H1 (cell line): ENCODE results near the gene LOXHD1. TPM values are rescaled to one million over a fixed set of nuclear protein-coding genes. Genes with fewer than 3 reads are reported as not detected.

Experiments
- CTCF ChIA-PET: fragments of 300-600 bp; sonication (Branson Sonifier 250); formaldehyde crosslinking; loops from one replicate; lab custom pipeline; 2021; ENCODE audit not compliant: partially characterized antibody; lab: Charles Lee
- POLR2A ChIA-PET: fragments of 300-600 bp; sonication (Branson Sonifier 250); formaldehyde crosslinking; loops from one replicate; lab custom pipeline; 2021; ENCODE audit warnings: inconsistent platforms; ENCODE audit not compliant: partially characterized antibody; lab: Charles Lee
- DNase-seq, 2 experiments: peaks; one replicate each; pipeline versions ENCODE4 v3.0.0 to v3.0.0-alpha.2; 2010 to 2022; ENCODE audit warnings: low spot score in 2 of 2, low read depth in 1 of 2, mixed read lengths in 1 of 2
- FAIRE-seq: peaks from 2 replicates; lab custom pipeline; 2011; peaks lifted over from hg19 to GRCh38; lab: Jason Lieb, UNC
- H2AFZ ChIP-seq: 2 replicates; pipeline ENCODE4 v1.8.1; 2012; ENCODE audit warnings: low read length, inconsistent platforms
- H2AK5ac ChIP-seq: 2 replicates; pipeline ENCODE4 v1.6.1; 2013; ENCODE audit warnings: low read depth, low read length
- H2BK120ac ChIP-seq: replicated peaks from 2 replicates; pipeline ENCODE3; 2013; ENCODE audit warnings: low read depth, low read length, inconsistent platforms
- H2BK12ac ChIP-seq: 2 replicates; pipeline ENCODE4 v1.6.1; 2013; ENCODE audit warnings: low read depth, low read length
- H2BK15ac ChIP-seq: 2 replicates; pipeline ENCODE4 v1.6.1; 2013; ENCODE audit warnings: low read length
- H2BK20ac ChIP-seq: 2 replicates; pipeline ENCODE4 v1.6.1; 2013; ENCODE audit warnings: low read length
- H2BK5ac ChIP-seq: 2 replicates; pipeline ENCODE4 v1.6.1; 2013; ENCODE audit warnings: low read depth, low read length
- H3K14ac ChIP-seq: 2 replicates; pipeline ENCODE4 v1.6.1; 2013; ENCODE audit warnings: inconsistent platforms; ENCODE audit not compliant: insufficient read length
- H3K18ac ChIP-seq: 2 replicates; pipeline ENCODE4 v1.6.1; 2013; ENCODE audit warnings: low read length; ENCODE audit errors: extremely low read depth
- H3K23ac ChIP-seq: 2 replicates; pipeline ENCODE4 v1.6.1; 2013; ENCODE audit warnings: inconsistent platforms; ENCODE audit not compliant: insufficient read length
- H3K23me2 ChIP-seq: 2 replicates; pipeline ENCODE4 v1.6.1; 2013; ENCODE audit warnings: low read depth, low read length
- H3K27ac ChIP-seq: 2 replicates; pipeline ENCODE4 v1.6.1; 2011; ENCODE audit warnings: low read depth, low read length, inconsistent platforms
- H3K27me3 ChIP-seq, 4 experiments: replicated peaks in 1 of 4; 1 replicate in 1 of 4; 2 replicates in 3 of 4; pipeline versions ENCODE4 v1.6.1 to v1.8.1; 2011 to 2013; ENCODE audit warnings: low read length in 3 of 4, mild to moderate bottlenecking in 3 of 4, inconsistent platforms in 2 of 4, mixed read lengths in 2 of 4, moderate library complexity in 1 of 4; ENCODE audit not compliant: control insufficient read depth in 3 of 4, insufficient read depth in 3 of 4; ENCODE audit errors: extremely low read depth in 1 of 4
- H3K36me3 ChIP-seq, 4 experiments: 2 replicates each; pipeline versions ENCODE4 v1.6.1 to v1.8.1; 2011 to 2013; ENCODE audit warnings: mild to moderate bottlenecking in 4 of 4, low read length in 3 of 4, moderate library complexity in 2 of 4, control low read depth in 1 of 4, inconsistent platforms in 1 of 4; ENCODE audit not compliant: insufficient read depth in 4 of 4, control insufficient read depth in 2 of 4
- H3K4ac ChIP-seq: replicated peaks from 2 replicates; pipeline ENCODE3; 2013; ENCODE audit warnings: low read length, low read depth, mixed read lengths, inconsistent platforms; ENCODE audit not compliant: insufficient read length
- H3K4me1 ChIP-seq, 4 experiments: replicated peaks in 1 of 4; 1 replicate in 1 of 4; 2 replicates in 3 of 4; pipeline versions ENCODE4 v1.6.1 to v1.8.1; 2011 to 2013; ENCODE audit warnings: low read length in 3 of 4, inconsistent platforms in 2 of 4, mixed read lengths in 1 of 4; ENCODE audit not compliant: insufficient read depth in 4 of 4, control insufficient read depth in 3 of 4
- H3K4me2 ChIP-seq, 2 experiments: 2 replicates each; pipeline versions ENCODE4 v1.6.1 to v1.8.1; 2011 to 2013; ENCODE audit warnings: low read depth in 2 of 2, low read length in 2 of 2, control low read depth in 1 of 2, inconsistent platforms in 1 of 2, mild to moderate bottlenecking in 1 of 2; ENCODE audit not compliant: insufficient read depth in 1 of 2
- H3K4me3 ChIP-seq, 4 experiments: fragments of 200-600, 300-600 bp in 1 of 4; sonication (generic), shearing (Covaris generic), sonication (Bioruptor Twin) in 1 of 4; 2 replicates each; pipeline versions ENCODE4 v1.5.1 to v1.8.1; 2011 to 2016; ENCODE audit warnings: low read length in 4 of 4, low read depth in 3 of 4, control low read depth in 2 of 4, inconsistent platforms in 2 of 4, mild to moderate bottlenecking in 2 of 4, mixed read lengths in 1 of 4, moderate library complexity in 1 of 4; ENCODE audit not compliant: insufficient read depth in 2 of 4; ENCODE audit errors: extremely low read depth in 1 of 4
- H3K56ac ChIP-seq: replicated peaks from 2 replicates; pipeline ENCODE3; 2013; ENCODE audit warnings: low read depth, mild to moderate bottlenecking, mixed read lengths, low read length, inconsistent platforms; ENCODE audit not compliant: insufficient read length
- H3K79me1 ChIP-seq: 2 replicates; pipeline ENCODE4 v1.6.1; 2013; ENCODE audit warnings: low read depth, low read length, control low read depth
- H3K79me2 ChIP-seq, 2 experiments: 2 replicates each; pipeline versions ENCODE4 v1.6.1 to v1.8.1; 2012 to 2013; ENCODE audit warnings: low read length in 2 of 2, mild to moderate bottlenecking in 2 of 2, inconsistent platforms in 1 of 2; ENCODE audit not compliant: insufficient read depth in 2 of 2, control insufficient read depth in 1 of 2
- H3K9ac ChIP-seq, 4 experiments: replicated peaks in 1 of 4; 1 replicate in 1 of 4; 2 replicates in 3 of 4; pipeline versions ENCODE4 v1.6.1 to v1.8.1; 2011 to 2013; ENCODE audit warnings: low read depth in 3 of 4, low read length in 3 of 4, control low read depth in 2 of 4, mild to moderate bottlenecking in 2 of 4, moderate library complexity in 2 of 4, inconsistent platforms in 1 of 4; ENCODE audit errors: extremely low read depth in 1 of 4
- H3K9me3 ChIP-seq, 2 experiments: 2 replicates each; pipeline versions ENCODE4 v1.6.1 to v1.8.1; 2012 to 2013; ENCODE audit warnings: mild to moderate bottlenecking in 2 of 2, moderate library complexity in 2 of 2, control low read depth in 1 of 2, inconsistent platforms in 1 of 2, low read depth in 1 of 2, low read length in 1 of 2, mixed read lengths in 1 of 2; ENCODE audit not compliant: insufficient read depth in 2 of 2
- H4K20me1 ChIP-seq, 2 experiments: replicated peaks in 1 of 2; 2 replicates each; pipeline versions ENCODE3 to v1.8.1; 2011 to 2013; ENCODE audit warnings: inconsistent platforms in 2 of 2, low read length in 2 of 2, mild to moderate bottlenecking in 1 of 2; ENCODE audit not compliant: insufficient read depth in 2 of 2, control insufficient read depth in 1 of 2
- H4K5ac ChIP-seq: 2 replicates; pipeline ENCODE4 v1.6.1; 2013; ENCODE audit warnings: low read length, low read depth, mixed read lengths, inconsistent platforms; ENCODE audit not compliant: insufficient read length
- H4K8ac ChIP-seq: 2 replicates; pipeline ENCODE4 v1.8.0; 2013; ENCODE audit warnings: mild to moderate bottlenecking, moderate library complexity, low read length, inconsistent platforms; ENCODE audit not compliant: insufficient read depth; ENCODE audit errors: extremely low read depth
- H4K91ac ChIP-seq: replicated peaks from 2 replicates; pipeline ENCODE3; 2013; ENCODE audit warnings: low read length, mixed read lengths, inconsistent platforms; ENCODE audit not compliant: insufficient read length
- CBX5 ChIP-seq: fragments of 300-800, 300-1000 bp; sonication (generic); IDR thresholded peaks from 2 replicates; pipeline ENCODE4 v1.7.1; 2016; ENCODE audit warnings: antibody characterized with exemption, low read length, low read depth
- EZH2 ChIP-seq: fragments of 200-600 bp; sonication (generic); IDR thresholded peaks from 2 replicates; pipeline ENCODE4 v1.7.1; 2012; ENCODE audit warnings: low read depth, mild to moderate bottlenecking, moderate library complexity, low read length, inconsistent platforms; ENCODE audit not compliant: severe bottlenecking
- HDAC2 ChIP-seq, 2 experiments: fragments of 300-600 bp in 1 of 2; sonication (generic) in 1 of 2; IDR thresholded peaks; 2 replicates each; pipeline ENCODE4 v1.6.1; 2011 to 2012; ENCODE audit warnings: low read depth in 2 of 2, low read length in 2 of 2, mild to moderate bottlenecking in 2 of 2, moderate library complexity in 2 of 2, borderline replicate concordance in 1 of 2, inconsistent platforms in 1 of 2
- KDM1A ChIP-seq: fragments of 200-600, 300-600 bp; sonication (generic); IDR thresholded peaks from 2 replicates; pipeline ENCODE4 v1.7.1; 2016; ENCODE audit warnings: mild to moderate bottlenecking, low read length, borderline replicate concordance
- NANOG ChIP-seq: IDR thresholded peaks from 2 replicates; pipeline ENCODE4 v1.6.1; 2011; ENCODE audit warnings: low read length, low read depth, mild to moderate bottlenecking, inconsistent platforms; ENCODE audit not compliant: insufficient read depth, poor library complexity, severe bottlenecking
- PHF8 ChIP-seq: fragments of 200-600 bp; sonication (generic); conservative IDR thresholded peaks from 2 replicates; pipeline ENCODE4 v1.7.1; 2012; ENCODE audit warnings: low read depth, mild to moderate bottlenecking, inconsistent platforms, low read length, moderate library complexity
- POLR2AphosphoS5 ChIP-seq: IDR thresholded peaks from 2 replicates; pipeline ENCODE4 v1.6.1; 2011; ENCODE audit warnings: low read depth, low read length
- RAD21 ChIP-seq, 2 experiments: IDR thresholded peaks in 1 of 2; conservative IDR thresholded peaks in 1 of 2; 2 replicates each; pipeline ENCODE4 v1.6.1; 2011; ENCODE audit warnings: low read depth in 2 of 2, low read length in 2 of 2, improper control_type of control experiment in 1 of 2, inconsistent platforms in 1 of 2, mild to moderate bottlenecking in 1 of 2, moderate library complexity in 1 of 2
- RXRA ChIP-seq: IDR thresholded peaks from 2 replicates; pipeline ENCODE4 v1.6.1; 2011; ENCODE audit warnings: low read depth, mild to moderate bottlenecking, low read length, moderate library complexity; ENCODE audit not compliant: insufficient read depth
- SP2 ChIP-seq: IDR thresholded peaks from 2 replicates; pipeline ENCODE4 v1.6.1; 2012; ENCODE audit warnings: mild to moderate bottlenecking, low read length, inconsistent platforms
- TAF7 ChIP-seq: optimal IDR thresholded peaks from 2 replicates; pipeline ENCODE3; 2011; ENCODE audit warnings: low read depth, mild to moderate bottlenecking, inconsistent platforms, low read length, moderate library complexity, borderline replicate concordance
- TBP ChIP-seq: IDR thresholded peaks from 2 replicates; pipeline ENCODE4 v1.6.1; 2011; ENCODE audit warnings: low read depth, low read length, improper control_type of control experiment
- ZNF274 ChIP-seq: IDR thresholded peaks from 2 replicates; pipeline ENCODE4 v1.7.0; 2012; ENCODE audit warnings: low read length, borderline replicate concordance; ENCODE audit errors: extremely low read depth
- WGBS, 2 experiments: shearing (Covaris generic) in 1 of 2; methylation state at CpG; one replicate each; pipeline versions ENCODE4 v1.1.6 to v1.1.7; 2013 to 2015; ENCODE audit warnings: low lambda C conversion rate in 2 of 2, mixed read lengths in 2 of 2, inconsistent platforms in 1 of 2, low coverage in 1 of 2, missing lambda C conversion rate in 1 of 2; ENCODE audit not compliant: insufficient replicate concordance in 2 of 2, insufficient coverage in 1 of 2, insufficient read length in 1 of 2; ENCODE audit errors: extremely low coverage in 1 of 2, missing lambda C conversion rate in 1 of 2; 5-methylcytosine and 5-hydroxymethylcytosine counted together
- polyA plus RNA-seq, 7 experiments: library from polyadenylated mRNA; depleted of rRNA in 3 of 7; stranded (reverse) in 5 of 7; unstranded in 2 of 7; fragments of >200 nt in 5 of 7; fragments of 200-250 nt in 2 of 7; gene quantifications; 1 replicate in 5 of 7; 2 replicates in 1 of 7; 4 replicates in 1 of 7; pipeline versions ENCODE4 v1.2.1 to v1.2.3, GENCODE V29; 2011 to 2013; ENCODE audit warnings: missing spikeins in 2 of 7, mixed read lengths in 2 of 7
- total RNA-seq: library from RNA; stranded (reverse); fragmentation: NEBNext Ultra II Directional; extraction: Animal tissue kit (Norgen Biotek cat#: 25700); gene quantifications from 2 replicates; pipeline ENCODE4 v1.2.1, GENCODE V29; 2021

The LOXHD1 gene
- total and polyA plus RNA-seq, 2 of the 8 experiments (the other 6 are each of a cell fraction or from before 2014, with no cell fraction given) = 0.02 TPM; not detected in 1

DNA sequence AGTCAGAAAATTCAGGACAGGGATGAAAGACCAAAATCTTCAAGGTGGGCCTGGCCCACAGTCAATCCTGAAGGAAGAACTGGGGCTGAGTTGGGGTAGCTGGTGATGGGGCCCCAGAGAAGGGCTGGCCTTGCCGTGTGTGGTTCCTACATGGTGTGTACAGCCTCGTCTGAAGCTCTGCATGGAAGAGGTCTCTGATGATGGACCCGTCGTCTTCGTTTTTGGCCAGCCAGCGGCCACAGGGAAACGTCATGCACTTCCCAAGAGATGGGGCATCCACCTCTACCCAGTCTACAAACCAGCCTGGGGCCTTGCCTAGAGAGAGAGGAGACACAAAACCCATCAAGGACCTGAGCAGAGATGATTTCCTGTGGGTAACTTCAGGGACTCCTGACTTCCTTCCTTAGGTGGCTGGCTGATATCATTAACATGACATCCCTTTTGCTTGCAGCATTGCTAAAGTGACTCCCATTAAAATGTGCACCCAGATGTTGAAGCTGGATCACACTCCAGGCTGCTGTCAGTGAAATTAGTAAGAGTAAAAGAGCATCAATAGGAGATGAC is 115.3 kb downstream of the LOXHD1 start:
- no peak overlapping the region for H2AK5ac ChIP-seq
- H3K27ac ChIP-seq = no peak overlapping the region
- H3K79me1 ChIP-seq = no peaks in the 10 kb centered on the region
- CTCF ChIA-PET = interaction anchor here (0.9 to 1.7 kb wide), 3 partner anchors 14 to 27 kb away, joined by 3 to 4 read pairs (median 3); no protein-coding TSS in a partner anchor
- H2AFZ ChIP-seq = no peak overlapping the region
- no peaks in the 10 kb centered on the region for H3K27me3 ChIP-seq
- H2BK12ac ChIP-seq = no peak overlapping the region
- 85% methylated on average over 7 of the region's 7 CpGs; no CpG with 5 or more reads in 1 of the 2 experiments for WGBS, 2 experiments
- no peak overlapping the region for H3K23ac ChIP-seq
- no peaks in the 10 kb centered on the region for H3K4me1 ChIP-seq
- H4K5ac ChIP-seq = no peak overlapping the region
- no peak overlapping the region for H4K91ac ChIP-seq
- no peak overlapping the region for H3K9ac ChIP-seq
- H2BK15ac ChIP-seq = no peak overlapping the region
- no peak overlapping the region for H4K8ac ChIP-seq
- H4K20me1 ChIP-seq = peaks cover 0 to 4% of the 10 kb centered on the region in 2 experiments
- H3K36me3 ChIP-seq = no peaks in the 10 kb centered on the region
- H3K79me2 ChIP-seq = no peaks in the 10 kb centered on the region
- no peak overlapping the region for H3K18ac ChIP-seq
- H2BK5ac ChIP-seq = no peak overlapping the region
- no peak overlapping the region for H3K4me3 ChIP-seq
- TF ChIP-seq SP2 = no peak
- no peak for TF ChIP-seq TBP
- TF ChIP-seq PHF8 = no peak
- no peak for TF ChIP-seq POLR2AphosphoS5
- no peak for TF ChIP-seq TAF7
- no peak for TF ChIP-seq RXRA
- TF ChIP-seq NANOG = no peak
- no peak for TF ChIP-seq ZNF274
- TF ChIP-seq RAD21 (IDR thresholded peaks at IDR 0.05 in 1 of 2, conservative IDR thresholded peaks at IDR 0.05 in 1 of 2; ENCODE audit: low read depth in 2 of 2, low read length in 2 of 2) = no peak
- TF ChIP-seq KDM1A = no peak
- no peak for TF ChIP-seq EZH2
- TF ChIP-seq HDAC2 (IDR thresholded peaks at IDR 0.05; ENCODE audit: borderline replicate concordance in 1 of 2, low read depth in 2 of 2, low read length in 2 of 2) = no peak
- no peak for TF ChIP-seq CBX5
- TF ChIP-seq, all 59 proteins: peak for 0
- Histone ChIP-seq H3K4ac (no peak overlapping the region), H3K9me3 (peaks cover 0 to 5% of the 10 kb centered on the region in 2 experiments; a peak in 1 of 4 replicates), H3K23me2 (peaks cover 4% of the 10 kb centered on the region; the same call in 1 of the 2 replicates), H3K14ac (no peak overlapping the region), H2BK120ac (no peak overlapping the region), H3K56ac (no peak overlapping the region), H2BK20ac (no peak overlapping the region), H3K4me2 (no peak overlapping the region)
- no peak for DNase-seq
- no peak for FAIRE-seq
- POLR2A ChIA-PET = no interaction called here
